ENCODE measurements around the gene PA2G4.

GRCh38 chr12:56104815-56105608, 653 bp downstream of the PA2G4 start:
- TF ChIP-seq CTCF (conservative IDR thresholded peaks at IDR 0.05; ENCODE audit: low read depth, low read length) = peak; percentile 8; the same call in 1 of the 2 replicates
- TF ChIP-seq CEBPB (IDR thresholded peaks at IDR 0.05; ENCODE audit: low read depth, low read length) = no peak
- TF ChIP-seq MAFK (IDR thresholded peaks at IDR 0.05; ENCODE audit: low read depth, low read length) = no peak
- TF ChIP-seq RAD21 (IDR thresholded peaks at IDR 0.05; ENCODE audit: low read length) = peak; percentile 1; the same call in 1 of the 2 replicates
- peak; percentile 19; the same call in 1 of the 2 replicates for TF ChIP-seq USF2 (IDR thresholded peaks at IDR 0.05; ENCODE audit: low read depth, low read length)
- no peak for TF ChIP-seq POLR2A (IDR thresholded peaks at IDR 0.05; ENCODE audit: low read depth, low read length)
- TF ChIP-seq MXI1 (IDR thresholded peaks at IDR 0.05; ENCODE audit: borderline replicate concordance, low read depth, low read length) = peak; percentile 90
- no peak for TF ChIP-seq ELK1 (IDR thresholded peaks at IDR 0.05; ENCODE audit: borderline replicate concordance, low read depth, low read length)
